Measurements from ENCODE around the gene S100PBP. TPM values are rescaled to one million over a fixed set of nuclear protein-coding genes. Genes with fewer than 3 reads are reported as not detected.

S100PBP gene
- polyA plus RNA-seq, 3 donors, result 6.6 to 17.4 (median 7.1) TPM

DNA sequence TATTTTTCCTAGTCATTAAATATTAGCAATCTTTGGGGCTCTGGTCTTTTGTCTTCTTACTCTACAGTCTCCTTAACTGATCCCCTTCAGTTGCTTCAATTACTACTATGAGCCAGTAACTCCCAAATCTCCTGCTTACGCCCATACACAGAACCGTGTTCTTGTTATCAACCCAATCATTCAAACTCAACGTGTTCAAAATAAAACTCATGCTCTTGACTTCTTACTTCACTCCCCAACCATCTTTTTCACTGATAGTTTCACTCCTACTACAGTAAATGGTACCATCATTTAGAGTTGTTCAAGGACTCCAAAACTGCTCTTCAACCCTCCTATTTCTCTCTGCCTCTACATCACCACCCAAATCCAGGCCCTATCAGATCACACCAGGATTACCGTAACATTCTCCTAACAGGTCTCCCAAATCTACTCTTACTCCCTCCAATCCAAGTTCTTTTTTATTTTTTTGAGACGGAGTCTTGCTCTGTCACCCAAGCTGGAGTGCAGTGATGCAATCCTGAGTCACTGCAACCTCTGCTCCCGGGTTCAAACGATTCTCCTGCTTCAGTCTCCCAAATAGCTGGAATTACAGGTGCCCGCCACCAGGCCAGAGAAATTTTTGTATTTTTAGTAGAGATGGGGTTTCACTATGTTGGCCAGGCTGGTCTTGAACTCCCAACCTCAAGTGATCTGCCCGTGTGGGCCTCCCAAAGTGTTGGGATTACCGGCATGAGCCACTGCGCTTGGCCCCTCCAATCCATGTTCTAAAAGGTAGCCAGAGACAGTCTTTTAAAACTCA, 3.3 kb upstream of the S100PBP start:
- H3K4me2 ChIP-seq (replicated peaks; ENCODE audit: extremely low read depth, low read length, poor library complexity, severe bottlenecking), result no peak overlapping the region
- peaks cover 0 to 4% (median 2%) of the 10 kb centered on the region in 3 donors for H3K27me3 Mint-ChIP-seq (ENCODE audit: low read depth in 3 of 3)
- H3K9me3 ChIP-seq (replicated peaks in 1 of 2; ENCODE audit: control insufficient read depth in 1 of 2, insufficient read depth in 1 of 2, low read length in 2 of 2), result no peaks in the 10 kb centered on the region
- H2AFZ ChIP-seq (ENCODE audit: insufficient read depth, low read depth, low read length, poor library complexity, severe bottlenecking), result no peak overlapping the region
- TF ChIP-seq, protein P1, sequence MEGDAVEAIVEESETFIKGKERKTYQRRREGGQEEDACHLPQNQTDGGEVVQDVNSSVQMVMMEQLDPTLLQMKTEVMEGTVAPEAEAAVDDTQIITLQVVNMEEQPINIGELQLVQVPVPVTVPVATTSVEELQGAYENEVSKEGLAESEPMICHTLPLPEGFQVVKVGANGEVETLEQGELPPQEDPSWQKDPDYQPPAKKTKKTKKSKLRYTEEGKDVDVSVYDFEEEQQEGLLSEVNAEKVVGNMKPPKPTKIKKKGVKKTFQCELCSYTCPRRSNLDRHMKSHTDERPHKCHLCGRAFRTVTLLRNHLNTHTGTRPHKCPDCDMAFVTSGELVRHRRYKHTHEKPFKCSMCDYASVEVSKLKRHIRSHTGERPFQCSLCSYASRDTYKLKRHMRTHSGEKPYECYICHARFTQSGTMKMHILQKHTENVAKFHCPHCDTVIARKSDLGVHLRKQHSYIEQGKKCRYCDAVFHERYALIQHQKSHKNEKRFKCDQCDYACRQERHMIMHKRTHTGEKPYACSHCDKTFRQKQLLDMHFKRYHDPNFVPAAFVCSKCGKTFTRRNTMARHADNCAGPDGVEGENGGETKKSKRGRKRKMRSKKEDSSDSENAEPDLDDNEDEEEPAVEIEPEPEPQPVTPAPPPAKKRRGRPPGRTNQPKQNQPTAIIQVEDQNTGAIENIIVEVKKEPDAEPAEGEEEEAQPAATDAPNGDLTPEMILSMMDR (IDR thresholded peaks at IDR 0.05), result no peak
- no peak overlapping the region for H3K4me3 Mint-ChIP-seq
- no peak overlapping the region for H3K9ac ChIP-seq (ENCODE audit: insufficient read depth, low read length, poor library complexity, severe bottlenecking)
- no peaks in the 10 kb centered on the region for H3K27me3 ChIP-seq (ENCODE audit: control insufficient read depth in 2 of 2, insufficient read depth in 2 of 2, low read length in 2 of 2)
- H3K36me3 ChIP-seq (replicated peaks in 1 of 2; ENCODE audit: control insufficient read depth in 1 of 2, insufficient read depth in 2 of 2, low read length in 2 of 2), result peaks cover 16 to 31% of the 10 kb centered on the region in 2 donors
- H4K20me1 ChIP-seq (ENCODE audit: insufficient read depth, low read length), result peaks cover 36% of the 10 kb centered on the region
- peaks cover 79% of the 10 kb centered on the region for H3K79me2 ChIP-seq (ENCODE audit: insufficient read depth, low read length)
- intact Hi-C loops (cut with micrococcal nuclease), result no loop called here
- peak overlapping the region in 1 of 2 donors; percentile 11 for H3K27ac ChIP-seq (ENCODE audit: low read depth in 1 of 2, low read length in 2 of 2)
- H3K36me3 Mint-ChIP-seq, result peaks cover 34 to 36% of the 10 kb centered on the region in 2 donors
- peaks cover 29 to 44% of the 10 kb centered on the region in 2 donors for H3K4me1 ChIP-seq (ENCODE audit: control insufficient read depth in 1 of 2, insufficient read depth in 2 of 2, low read length in 2 of 2)
- peak overlapping the region in 1 of 7 donors; percentile 43 for H3K27ac Mint-ChIP-seq
- WGBS (ENCODE audit: insufficient coverage), result 57% methylated on average over 7 of the region's 11 CpGs
- no peaks in the 10 kb centered on the region for H3K9me3 Mint-ChIP-seq
- H3K4me1 Mint-ChIP-seq, result peaks cover 38% of the 10 kb centered on the region
- DNase-seq, result peak in 2 of 3 donors; percentile 28 to 46
- no peak overlapping the region for H3K4me3 ChIP-seq (replicated peaks in 1 of 3; ENCODE audit: low read depth in 2 of 3, low read length in 3 of 3)

- Histone ChIP-seq H2AFZ (ENCODE audit: insufficient read depth, low read depth, low read length, poor library complexity, severe bottlenecking) (peak overlapping the region; percentile 72), H3K79me2 (ENCODE audit: insufficient read depth, low read length) (peaks cover 96% of the 10 kb centered on the region), H3K9ac (ENCODE audit: insufficient read depth, low read length, poor library complexity, severe bottlenecking) (peak overlapping the region; percentile 93), H3K4me3 (replicated peaks in 1 of 3; ENCODE audit: low read depth in 2 of 3, low read length in 3 of 3) (peak overlapping the region; percentile 79 to 100 (median 97)), H3K9me3 (replicated peaks in 1 of 2; ENCODE audit: control insufficient read depth in 1 of 2, insufficient read depth in 1 of 2, low read length in 2 of 2) (no peaks in the 10 kb centered on the region), H3K4me2 (replicated peaks; ENCODE audit: extremely low read depth, low read length, poor library complexity, severe bottlenecking) (peak overlapping the region; percentile 85), H3K27me3 (ENCODE audit: control insufficient read depth in 2 of 2, insufficient read depth in 2 of 2, low read length in 2 of 2) (no peaks in the 10 kb centered on the region), H3K27ac (ENCODE audit: low read depth in 1 of 2, low read length in 2 of 2) (peak overlapping the region; percentile 93 to 99), H3K36me3 (replicated peaks in 1 of 2; ENCODE audit: control insufficient read depth in 1 of 2, insufficient read depth in 2 of 2, low read length in 2 of 2) (peaks cover 0 to 5% of the 10 kb centered on the region in 2 donors), H4K20me1 (ENCODE audit: insufficient read depth, low read length) (peaks cover 21% of the 10 kb centered on the region), H3K4me1 (ENCODE audit: control insufficient read depth in 1 of 2, insufficient read depth in 2 of 2, low read length in 2 of 2) (peaks cover 30 to 46% of the 10 kb centered on the region in 2 donors)
- peaks cover 0 to 2% (median 0%) of the 10 kb centered on the region in 3 donors for H3K27me3 Mint-ChIP-seq (ENCODE audit: low read depth in 3 of 3)
- H3K9me3 Mint-ChIP-seq, result no peaks in the 10 kb centered on the region
- peaks cover 8 to 10% of the 10 kb centered on the region in 2 donors for H3K36me3 Mint-ChIP-seq
- H3K27ac Mint-ChIP-seq, result peak overlapping the region; percentile 95 to 98 (median 98)
- DNase-seq, result peak in 2 of 3 donors; percentile 49 to 53
- intact Hi-C loops (cut with micrococcal nuclease), result loop anchor here (5.0 kb wide), 3 partner anchors 159 to 424 kb away; partner anchors contain the start of genes BSDC1 (in 1 of the 2), RBBP4 (in 1 of the 2) and ZBTB8OS (in 1 of the 2)
- TF ChIP-seq, protein P1 (IDR thresholded peaks at IDR 0.05), result no peak
- WGBS (ENCODE audit: insufficient coverage), result 0% methylated on average over 10 of the region's 15 CpGs
- H3K4me1 Mint-ChIP-seq, result peaks cover 44% of the 10 kb centered on the region
- peak overlapping the region; percentile 92 to 99 for H3K4me3 Mint-ChIP-seq
Observed at GRCh38 chr1:32816676-32817158, 736 bp upstream of the S100PBP start.
